ENCODE results near the gene SERPINA9. TPM values are rescaled to one million over a fixed set of nuclear protein-coding genes. Genes with fewer than 3 reads are reported as not detected.

SERPINA9 gene
- total RNA-seq, 1 donor from 2014 or later: not detected

DNA sequence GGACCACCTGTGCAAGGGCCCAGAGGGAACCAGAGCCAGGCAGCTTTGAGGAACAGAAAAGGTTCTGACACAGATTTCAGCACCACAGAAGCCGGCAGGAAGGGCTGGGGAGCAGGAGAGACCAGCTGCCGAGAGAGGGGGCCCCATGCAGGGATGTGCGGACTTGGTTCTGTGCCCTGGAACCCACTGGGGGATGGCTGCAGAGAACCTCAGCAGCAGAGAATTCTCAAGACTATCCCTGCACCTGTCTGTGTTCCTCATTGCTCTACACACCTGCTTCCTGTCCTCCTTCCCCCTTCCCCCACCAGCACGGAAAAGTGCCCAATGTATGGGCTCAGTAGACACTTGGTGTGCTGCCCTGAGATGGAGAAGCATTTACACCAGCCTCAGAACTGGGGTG lies 3.2 kb downstream of the SERPINA9 start:
- Histone ChIP-seq H3K4me3 (no peak overlapping the region), H3K27me3 (ENCODE audit: low read depth) (peaks cover 4% of the 10 kb centered on the region), H3K4me1 (no peaks in the 10 kb centered on the region), H3K9me3 (no peaks in the 10 kb centered on the region), H3K36me3 (no peaks in the 10 kb centered on the region), H3K27ac (no peak overlapping the region)
- DNase-seq (no peak), ATAC-seq (no peak)
- intact Hi-C loops (cut with DNase I): no loop called here
- TF ChIP-seq CTCF (IDR thresholded peaks at IDR 0.05): no peak

- no peak overlapping the region for H3K27ac ChIP-seq
- ATAC-seq (no peak), DNase-seq (no peak)
- H3K4me3 ChIP-seq: no peak overlapping the region
- no peaks in the 10 kb centered on the region for H3K9me3 ChIP-seq
- intact Hi-C loops (cut with DNase I): no loop called here
- no peaks in the 10 kb centered on the region for H3K36me3 ChIP-seq
- H3K4me1 ChIP-seq: no peaks in the 10 kb centered on the region
- H3K27me3 ChIP-seq (ENCODE audit: low read depth): peaks cover 4% of the 10 kb centered on the region
- TF ChIP-seq CTCF (IDR thresholded peaks at IDR 0.05): no peak
Measured at GRCh38 chr14:94471045-94471444, 5.0 kb downstream of the SERPINA9 start.

DNA sequence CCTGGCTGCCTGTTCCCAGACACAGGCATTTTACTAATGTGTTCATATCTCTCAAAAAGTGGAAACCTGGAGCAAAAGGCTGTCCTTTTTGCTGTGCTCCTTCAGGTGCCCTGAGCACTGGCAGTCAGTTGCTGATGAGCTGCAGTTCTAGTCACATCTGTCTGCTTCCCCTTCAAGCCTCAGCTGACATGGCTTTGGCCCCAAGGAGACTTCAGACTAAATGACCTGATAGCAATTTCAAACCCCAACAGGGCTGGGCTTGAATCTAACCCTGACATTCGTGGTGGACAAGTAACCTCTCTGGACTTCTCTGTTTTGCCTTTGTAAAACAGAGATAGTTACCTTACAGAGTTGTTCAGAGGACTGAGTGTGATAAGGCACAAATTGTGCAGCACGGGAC lies 5.7 kb downstream of the SERPINA9 start:
- Histone ChIP-seq H3K36me3 (no peaks in the 10 kb centered on the region), H3K4me3 (no peak overlapping the region), H3K4me1 (no peaks in the 10 kb centered on the region), H3K27ac (no peak overlapping the region), H3K9me3 (no peaks in the 10 kb centered on the region), H3K27me3 (ENCODE audit: low read depth) (peaks cover 4% of the 10 kb centered on the region)
- intact Hi-C loops (cut with DNase I): no loop called here
- TF ChIP-seq CTCF (IDR thresholded peaks at IDR 0.05): no peak
- DNase-seq (no peak), ATAC-seq (no peak)

DNA sequence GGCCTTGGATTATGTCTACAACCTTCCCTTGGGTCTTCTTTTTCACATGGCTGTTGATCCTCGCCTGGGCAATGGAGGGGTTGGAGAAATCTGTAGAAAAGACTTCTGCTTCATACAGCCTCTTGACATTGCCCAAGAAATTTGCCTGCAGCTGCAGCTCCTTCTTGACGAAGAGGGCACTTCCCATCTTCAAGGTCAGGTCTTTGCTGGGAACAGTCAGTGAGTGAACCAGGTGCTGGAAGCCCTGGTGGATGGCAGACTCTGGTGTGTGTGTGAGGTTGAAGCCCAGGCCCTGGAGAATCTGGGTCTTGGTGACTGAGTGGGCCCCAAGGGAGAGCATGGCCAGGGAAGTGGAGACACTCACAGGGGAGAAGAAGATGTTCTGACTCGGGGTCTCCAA lies 6.7 kb downstream of the SERPINA9 start:
- no peaks in the 10 kb centered on the region for H3K9me3 ChIP-seq
- peaks cover 4% of the 10 kb centered on the region for H3K27me3 ChIP-seq (ENCODE audit: low read depth)
- H3K27ac ChIP-seq: no peak overlapping the region
- intact Hi-C loops (cut with DNase I): no loop called here
- no peak for TF ChIP-seq CTCF (IDR thresholded peaks at IDR 0.05)
- ATAC-seq (no peak), DNase-seq (no peak)
- no peaks in the 10 kb centered on the region for H3K36me3 ChIP-seq
- no peaks in the 10 kb centered on the region for H3K4me1 ChIP-seq
- H3K4me3 ChIP-seq: no peak overlapping the region

- no peak for TF ChIP-seq CTCF (IDR thresholded peaks at IDR 0.05)
- no peak for ATAC-seq
- no peaks in the 10 kb centered on the region for H3K9me3 ChIP-seq
- H3K36me3 ChIP-seq: no peaks in the 10 kb centered on the region
- H3K27me3 ChIP-seq (ENCODE audit: low read depth): peaks cover 4% of the 10 kb centered on the region
- H3K4me3 ChIP-seq: no peak overlapping the region
- intact Hi-C loops (cut with DNase I): no loop called here
- no peak for DNase-seq
- H3K4me1 ChIP-seq: no peaks in the 10 kb centered on the region
- no peak overlapping the region for H3K27ac ChIP-seq
Measured at GRCh38 chr14:94467728-94468520, 8.1 kb downstream of the SERPINA9 start.

Data from lower lobe of right lung (tissue), 2 donors.